ENCODE measurements around the gene NRG3.

The NRG3 gene

DNA sequence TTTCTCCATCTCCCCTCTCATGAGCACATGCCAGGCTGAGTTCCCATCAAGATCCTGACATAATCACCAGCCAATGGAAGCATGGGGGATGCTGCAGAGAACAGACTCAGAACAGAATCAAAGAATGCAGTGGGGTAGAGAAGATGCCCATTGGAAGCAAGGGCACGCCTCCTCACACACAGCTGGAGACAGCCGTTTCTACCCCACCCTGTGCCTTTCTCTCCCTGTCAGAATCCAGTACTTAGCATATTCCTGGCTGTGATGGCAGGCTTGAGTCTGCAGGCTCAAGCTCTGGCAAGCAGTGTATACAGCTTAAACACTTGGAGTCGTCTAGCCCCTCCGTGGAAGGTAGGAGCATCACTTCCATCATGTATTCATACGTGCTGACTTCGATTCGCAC lies 867.9 kb downstream of the NRG3 start:
- DNase-seq, result no peak

- DNase-seq, result no peak
Measured at GRCh38 chr10:82750538-82750937, 875.5 kb downstream of the NRG3 start.

GRCh38 chr10:82757397-82757796 lies 882.4 kb downstream of the NRG3 start:
- no peak for DNase-seq

DNA sequence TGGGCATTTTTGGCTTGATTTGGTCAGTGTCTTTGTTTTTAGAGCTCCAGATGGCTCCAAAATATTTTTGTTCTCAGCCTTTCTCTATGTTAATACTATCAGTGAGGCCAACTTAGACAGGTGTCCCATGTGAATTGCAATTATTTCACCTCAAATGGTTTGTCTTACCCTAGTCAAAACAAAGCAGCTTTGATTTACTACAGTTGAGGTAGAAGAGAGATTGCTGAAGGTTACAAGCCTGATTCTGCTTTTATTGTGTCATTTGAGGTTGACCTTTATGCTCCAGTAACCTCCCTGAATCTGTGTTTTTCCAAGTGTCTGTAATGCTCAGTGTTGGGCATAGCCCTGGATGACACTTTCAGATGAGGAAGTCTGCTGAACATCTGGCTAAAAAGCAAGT lies 882.9 kb downstream of the NRG3 start:
- DNase-seq, result peak; percentile 30

DNA sequence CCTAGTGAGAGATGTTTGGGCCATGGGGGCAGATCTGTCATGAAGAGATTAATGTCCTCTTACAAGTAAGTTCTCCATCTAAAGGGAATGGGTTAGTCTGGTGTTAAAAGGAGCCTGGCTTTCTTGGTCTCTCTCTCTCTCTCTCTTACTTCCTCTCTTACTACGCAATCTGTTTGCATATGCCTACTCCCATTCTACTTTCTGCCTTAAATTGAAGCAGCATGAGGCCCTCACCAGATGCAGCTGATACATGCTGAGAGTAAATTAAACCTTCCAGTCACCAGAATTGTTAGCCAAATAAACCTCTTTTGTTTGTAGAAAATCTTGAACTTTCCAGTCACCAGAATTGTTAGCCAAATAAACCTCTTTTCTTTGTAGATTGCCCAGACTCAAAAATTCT lies 884.1 kb downstream of the NRG3 start:
- no peak for DNase-seq

DNA sequence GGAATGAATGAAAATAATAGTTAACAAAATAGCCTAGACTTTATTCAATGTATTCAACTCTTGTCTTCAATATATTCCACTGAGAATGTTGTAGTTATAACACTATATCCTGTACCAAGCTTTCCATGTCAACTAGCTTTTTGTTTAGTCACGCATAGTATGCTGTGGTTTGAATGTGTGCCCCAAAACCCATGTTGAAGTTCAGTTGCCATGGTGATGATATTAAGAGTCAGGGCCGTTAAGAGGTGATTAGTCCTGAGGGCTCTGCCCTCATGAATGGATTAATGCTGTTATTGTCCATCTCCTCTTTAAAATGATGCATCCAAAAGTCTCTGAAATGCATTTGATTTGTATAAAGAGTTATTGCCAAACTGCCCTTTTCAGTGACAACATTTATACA lies 887.6 kb downstream of the NRG3 start:
- no peak for DNase-seq

DNA sequence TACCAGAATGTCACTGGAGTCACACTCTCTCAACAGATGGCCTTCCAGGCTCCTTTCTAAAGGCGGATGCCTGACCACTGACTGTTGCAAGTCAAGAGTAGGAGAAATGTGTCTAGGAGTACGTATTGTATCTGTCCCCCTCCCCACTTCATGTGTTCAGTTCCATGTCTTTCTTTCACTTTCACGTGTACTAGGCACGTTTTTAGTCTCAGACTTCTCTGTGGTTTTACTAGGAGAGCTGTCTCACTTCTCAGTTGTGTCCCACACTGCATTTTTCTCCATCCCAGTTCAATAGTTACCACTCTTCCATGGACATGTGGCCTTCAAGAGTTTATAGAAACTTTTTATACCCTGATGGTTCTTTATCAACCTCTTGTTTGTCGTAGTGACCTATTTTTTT lies 893.0 kb downstream of the NRG3 start:
- DNase-seq, result no peak

DNA sequence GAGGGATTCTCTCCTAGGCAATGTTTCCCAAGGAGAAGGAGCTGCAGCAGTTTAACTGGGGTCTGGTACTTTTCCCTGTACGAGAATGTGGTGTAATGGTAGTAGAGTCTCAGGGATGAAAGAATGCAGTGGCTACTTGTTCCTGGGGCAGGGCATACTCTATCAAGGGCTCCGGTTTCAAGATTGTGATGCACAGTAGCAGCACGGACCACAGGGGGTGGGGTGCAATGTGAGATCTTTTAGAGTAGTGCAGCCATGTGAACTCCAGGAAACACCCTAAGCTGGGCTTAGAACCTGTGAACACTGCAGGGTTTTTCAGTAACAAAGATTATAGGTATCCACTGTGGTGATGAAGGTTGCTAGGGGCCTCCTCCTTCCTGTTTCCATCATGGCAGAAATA lies 903.9 kb downstream of the NRG3 start:
- no peak for DNase-seq

GRCh38 chr10:82796510-82796909 lies 921.5 kb downstream of the NRG3 start:
- DNase-seq, result no peak

DNA sequence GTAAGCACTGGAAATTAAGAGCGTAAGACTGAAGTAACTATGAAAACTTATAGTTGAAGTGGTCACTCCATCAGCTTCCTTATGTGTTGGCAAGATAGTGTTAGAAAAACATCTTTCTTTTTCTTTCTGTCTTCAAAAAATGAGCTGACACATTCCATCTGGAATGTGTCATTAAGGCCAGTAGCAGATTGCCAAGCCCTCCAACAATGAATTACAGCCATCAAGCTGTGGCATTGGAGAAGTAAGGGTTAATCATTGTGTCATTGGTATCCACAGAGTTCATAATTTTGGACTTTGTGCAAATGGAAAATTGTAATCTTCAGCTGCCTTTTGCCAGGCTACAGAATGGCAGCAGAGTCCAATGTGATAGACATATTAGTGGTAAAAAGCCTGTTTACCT lies 926.3 kb downstream of the NRG3 start:
- DNase-seq, result peak; percentile 6

- no peak for DNase-seq
Measured at GRCh38 chr10:82811621-82812020, 936.6 kb downstream of the NRG3 start.

DNA sequence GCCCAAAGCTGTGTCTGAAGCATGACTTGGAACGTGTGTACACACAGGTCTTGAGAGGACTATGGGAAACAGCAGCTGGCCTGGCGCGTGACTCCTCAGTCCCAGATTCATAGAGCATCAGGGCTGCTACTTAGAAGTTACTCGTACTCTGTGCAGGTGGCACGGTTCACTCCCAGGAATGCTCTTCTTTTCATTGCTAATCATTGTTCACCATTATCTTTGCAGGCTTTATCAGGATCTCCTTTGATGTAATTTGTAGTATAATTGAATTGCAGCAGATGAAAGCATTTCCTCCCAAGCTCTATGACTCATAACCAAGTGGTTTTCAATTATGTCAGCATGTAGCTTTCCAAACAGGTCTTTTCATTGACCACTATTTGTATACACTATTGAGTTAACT lies 938.9 kb downstream of the NRG3 start:
- DNase-seq, result peak; percentile 27

- no peak for DNase-seq
Measured at GRCh38 chr10:82814635-82815034, 939.6 kb downstream of the NRG3 start.

- DNase-seq, result no peak
Measured at GRCh38 chr10:82815680-82816079, 940.7 kb downstream of the NRG3 start.

- no peak for DNase-seq
Measured at GRCh38 chr10:82817676-82818422, 942.9 kb downstream of the NRG3 start.

DNA sequence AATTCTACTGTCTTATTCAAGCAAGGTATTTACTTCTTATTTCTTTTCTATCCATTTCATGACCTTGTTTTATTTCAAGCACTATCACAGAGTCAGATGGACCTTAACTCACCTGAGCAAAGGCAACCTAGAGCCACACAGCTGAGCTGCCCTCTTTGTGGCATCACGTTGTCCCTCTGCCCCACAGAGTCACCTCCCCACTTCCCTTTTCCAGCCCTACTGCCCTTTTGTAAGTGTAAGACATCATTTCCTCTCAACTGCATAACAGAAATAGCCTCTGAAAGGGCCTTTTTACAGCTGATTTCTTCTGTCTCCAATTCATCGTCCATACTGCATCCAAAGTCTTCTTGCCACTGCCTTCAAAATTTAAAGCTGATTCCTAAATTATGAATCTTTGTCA lies 946.0 kb downstream of the NRG3 start:
- no peak for DNase-seq

- no peak for DNase-seq
Measured at GRCh38 chr10:82826132-82826531, 951.1 kb downstream of the NRG3 start.

DNA sequence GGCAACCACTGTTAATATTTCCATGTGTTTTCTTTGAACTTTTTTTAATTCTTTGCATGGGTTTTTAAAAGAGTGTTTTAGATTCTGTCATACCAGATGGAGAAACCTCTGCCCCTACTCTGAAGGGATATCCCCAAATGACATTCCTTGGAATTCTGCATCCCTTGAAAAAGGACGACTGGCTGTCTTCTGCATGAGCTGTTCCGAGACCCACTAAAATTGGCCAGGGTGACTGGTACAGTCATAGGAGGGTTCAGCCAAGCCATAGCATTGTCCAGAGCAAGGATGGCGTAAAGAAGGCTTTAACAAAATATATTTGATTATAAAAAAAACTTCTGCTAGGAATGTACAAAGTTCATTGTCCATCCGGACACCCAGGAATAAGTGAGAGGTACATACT lies 952.9 kb downstream of the NRG3 start:
- DNase-seq, result no peak

DNA sequence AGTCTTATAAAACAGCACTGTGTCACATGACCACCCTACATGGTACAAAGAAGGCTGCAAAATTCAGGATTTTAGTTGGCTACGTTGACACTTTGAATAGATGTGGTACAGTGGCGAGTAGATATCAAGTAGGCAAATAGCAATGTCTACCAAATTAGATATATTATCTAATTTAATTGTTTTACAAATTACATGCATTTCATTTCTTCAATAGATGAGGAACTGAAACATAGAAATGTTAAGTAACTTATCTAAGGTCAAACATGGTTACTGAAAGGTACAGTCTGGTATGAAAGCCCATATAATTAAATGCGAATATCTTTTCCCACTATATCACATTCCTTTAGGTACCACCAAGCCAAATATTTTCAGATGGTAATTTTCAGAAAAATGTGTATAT lies 972.2 kb downstream of the NRG3 start:
- DNase-seq, result no peak

DNA sequence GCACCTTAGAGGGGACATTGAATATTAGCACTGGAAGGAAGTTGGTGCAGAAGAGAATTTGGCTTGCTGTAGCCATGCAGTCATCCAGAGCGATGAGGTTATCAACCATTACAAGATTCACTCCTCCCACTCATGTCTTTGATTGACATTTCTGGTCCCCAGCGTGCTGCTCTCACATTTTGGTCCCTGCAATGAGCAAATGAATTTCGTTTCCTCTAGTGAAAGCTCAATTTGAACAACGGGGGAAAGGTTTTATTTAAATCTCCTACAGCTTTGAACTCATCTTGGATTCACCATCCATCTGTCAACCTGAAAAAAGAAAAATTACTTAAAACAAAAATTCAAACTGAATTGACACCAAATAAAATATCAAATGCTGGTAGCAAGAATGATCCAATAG lies 975.2 kb downstream of the NRG3 start:
- DNase-seq, result no peak

- no peak for DNase-seq
Measured at GRCh38 chr10:82856957-82857613, 982.1 kb downstream of the NRG3 start.

DNA sequence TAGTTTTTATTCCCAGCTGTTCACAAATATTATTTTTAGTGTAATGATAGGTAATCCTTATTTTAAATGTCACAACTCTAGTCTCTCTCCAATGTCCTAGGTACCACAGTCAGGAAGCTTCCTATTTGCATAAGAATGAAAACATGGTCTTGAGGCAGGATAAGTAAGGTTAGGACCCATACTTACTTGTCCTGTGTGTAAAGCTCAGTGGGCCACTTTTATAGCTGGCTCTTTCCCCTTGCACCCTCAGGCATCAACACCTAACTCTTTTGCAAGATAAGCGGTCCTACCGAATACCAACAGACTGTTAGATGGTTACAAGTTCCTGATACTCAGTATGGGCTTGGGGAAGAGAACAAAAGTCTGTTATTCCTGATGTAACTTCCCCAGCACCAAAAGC lies 986.9 kb downstream of the NRG3 start:
- no peak for DNase-seq

DNA sequence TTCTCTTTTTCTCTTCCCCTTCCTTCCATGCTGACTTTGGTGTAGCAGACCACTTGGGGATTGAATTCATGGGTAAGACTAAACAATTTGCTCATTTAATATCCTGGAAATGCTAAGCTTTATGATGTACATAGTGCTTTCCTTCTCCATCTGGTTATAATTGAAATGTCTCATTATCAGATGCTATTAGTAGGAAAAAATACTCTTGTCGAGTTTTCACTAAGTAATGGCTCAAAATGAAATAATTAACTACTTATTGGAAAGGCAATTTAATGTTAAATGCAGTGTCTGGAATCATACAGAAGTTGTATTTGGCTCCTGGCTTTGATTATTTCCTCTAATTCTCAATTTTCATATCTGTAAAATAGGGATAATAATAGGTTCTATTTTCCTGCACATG lies 990.4 kb downstream of the NRG3 start:
- DNase-seq, result no peak

GRCh38 chr10:82866424-82867020 lies 991.5 kb downstream of the NRG3 start:
- no peak for DNase-seq

DNA sequence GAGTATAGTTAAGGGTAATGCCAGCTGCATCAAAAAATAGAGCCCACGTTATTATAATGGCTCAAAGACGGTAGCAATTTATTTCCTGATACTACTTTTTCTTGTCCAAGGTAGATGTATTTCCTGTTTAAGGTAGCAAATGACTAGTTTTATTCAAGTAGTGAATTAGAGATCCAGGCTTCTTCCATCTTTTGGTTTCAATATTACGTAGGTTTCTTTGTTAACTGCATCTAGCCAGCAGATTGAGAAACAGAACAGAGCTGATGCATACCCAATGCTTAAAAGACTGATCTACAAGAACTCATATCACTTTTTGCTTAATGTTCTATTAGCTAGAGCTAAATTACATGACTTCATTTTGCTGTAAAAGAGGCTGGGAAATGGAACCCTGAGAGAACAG lies 992.1 kb downstream of the NRG3 start:
- no peak for DNase-seq

Measured in kidney glomerular epithelial cell (primary cell).